ENCODE measurements around the gene GALNT17.

GALNT17 gene

GRCh38 chr7:71470326-71470725, 338.4 kb downstream of the GALNT17 start:
- TF ChIP-seq, protein P1, sequence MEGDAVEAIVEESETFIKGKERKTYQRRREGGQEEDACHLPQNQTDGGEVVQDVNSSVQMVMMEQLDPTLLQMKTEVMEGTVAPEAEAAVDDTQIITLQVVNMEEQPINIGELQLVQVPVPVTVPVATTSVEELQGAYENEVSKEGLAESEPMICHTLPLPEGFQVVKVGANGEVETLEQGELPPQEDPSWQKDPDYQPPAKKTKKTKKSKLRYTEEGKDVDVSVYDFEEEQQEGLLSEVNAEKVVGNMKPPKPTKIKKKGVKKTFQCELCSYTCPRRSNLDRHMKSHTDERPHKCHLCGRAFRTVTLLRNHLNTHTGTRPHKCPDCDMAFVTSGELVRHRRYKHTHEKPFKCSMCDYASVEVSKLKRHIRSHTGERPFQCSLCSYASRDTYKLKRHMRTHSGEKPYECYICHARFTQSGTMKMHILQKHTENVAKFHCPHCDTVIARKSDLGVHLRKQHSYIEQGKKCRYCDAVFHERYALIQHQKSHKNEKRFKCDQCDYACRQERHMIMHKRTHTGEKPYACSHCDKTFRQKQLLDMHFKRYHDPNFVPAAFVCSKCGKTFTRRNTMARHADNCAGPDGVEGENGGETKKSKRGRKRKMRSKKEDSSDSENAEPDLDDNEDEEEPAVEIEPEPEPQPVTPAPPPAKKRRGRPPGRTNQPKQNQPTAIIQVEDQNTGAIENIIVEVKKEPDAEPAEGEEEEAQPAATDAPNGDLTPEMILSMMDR (conservative IDR thresholded peaks at IDR 0.05): no peak
- H3K27ac ChIP-seq: no peak overlapping the region

DNA sequence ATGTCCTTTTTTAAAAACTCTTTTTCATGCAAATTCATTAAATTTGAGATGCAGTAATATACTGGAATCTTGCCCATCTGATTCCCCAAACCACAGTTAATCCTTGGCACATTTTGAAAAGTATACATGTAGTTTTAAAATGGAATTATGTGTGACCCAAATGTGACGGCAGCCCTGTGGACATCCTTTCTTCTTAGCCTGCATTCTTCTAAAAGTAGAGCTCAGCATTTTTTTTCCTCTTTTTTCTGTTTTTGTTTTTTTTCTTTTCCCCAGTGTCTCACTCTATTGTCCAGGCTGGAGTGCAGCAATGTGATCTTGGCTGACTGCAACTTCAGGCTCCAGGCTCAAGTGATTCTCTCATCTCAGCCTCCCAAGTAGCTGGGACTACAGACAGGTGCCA, 338.9 kb downstream of the GALNT17 start:
- H3K27ac ChIP-seq: no peak overlapping the region

GRCh38 chr7:71472962-71473361, 341.0 kb downstream of the GALNT17 start:
- TF ChIP-seq, protein P1 (conservative IDR thresholded peaks at IDR 0.05): no peak
- no peak overlapping the region for H3K27ac ChIP-seq

More for the DNA sequence above, 338.9 kb downstream of the GALNT17 start:
- TF ChIP-seq, protein P1 (conservative IDR thresholded peaks at IDR 0.05): no peak

DNA sequence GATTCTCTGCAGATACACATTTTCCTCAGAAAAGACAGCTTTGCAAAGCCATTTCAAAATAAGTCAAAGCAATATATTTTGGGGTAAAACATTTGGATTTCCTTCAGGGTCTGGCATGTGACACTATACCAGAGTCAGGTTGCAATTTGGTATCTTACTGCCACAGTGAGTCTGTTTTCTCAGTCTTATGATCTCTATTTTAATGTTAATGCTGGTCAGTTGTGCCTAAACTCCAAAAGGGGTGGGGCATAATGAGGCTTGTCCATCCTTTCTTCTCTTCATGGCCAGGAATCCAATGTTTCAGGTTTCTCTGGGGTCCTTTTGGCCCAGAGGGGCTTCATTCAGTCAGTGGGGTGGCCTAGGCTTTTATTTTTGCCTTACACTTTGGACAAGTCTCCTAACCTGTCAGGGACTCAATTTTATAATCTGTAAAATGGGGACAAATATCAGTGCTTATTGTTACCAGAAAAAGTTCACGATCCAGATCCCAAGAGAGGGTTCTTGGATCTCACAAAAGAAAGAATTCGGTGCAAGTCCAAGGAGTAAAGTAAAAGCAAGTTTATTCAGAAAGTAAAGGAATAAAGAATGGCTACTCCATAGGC, 341.5 kb downstream of the GALNT17 start:
- TF ChIP-seq, protein P1 (conservative IDR thresholded peaks at IDR 0.05): no peak
- H3K27ac ChIP-seq: no peak overlapping the region

- H3K27ac ChIP-seq: no peak overlapping the region
- TF ChIP-seq, protein P1 (conservative IDR thresholded peaks at IDR 0.05): no peak
Measured at GRCh38 chr7:71477441-71477840, 345.5 kb downstream of the GALNT17 start.

DNA sequence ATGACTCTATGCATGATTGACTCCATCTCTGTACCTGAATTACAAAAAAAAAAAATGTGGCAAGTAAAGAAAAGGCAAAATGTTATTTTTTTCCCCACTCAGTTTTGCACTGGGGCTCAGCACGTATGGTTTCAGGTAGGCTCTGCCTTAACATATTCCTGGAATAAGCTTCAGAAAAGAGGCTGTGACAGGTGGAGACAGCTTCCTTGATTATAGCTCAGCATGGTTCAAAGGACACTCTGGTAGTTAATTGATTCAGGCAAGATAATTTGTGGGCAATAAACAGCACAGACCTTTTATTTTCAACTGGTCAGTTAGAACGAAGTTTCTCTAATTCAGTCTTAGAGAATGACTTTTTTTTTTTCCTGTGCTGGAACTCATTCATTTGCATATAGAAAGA, 347.3 kb downstream of the GALNT17 start:
- H3K27ac ChIP-seq: no peak overlapping the region
- TF ChIP-seq, protein P1 (conservative IDR thresholded peaks at IDR 0.05): no peak

- TF ChIP-seq, protein P1 (conservative IDR thresholded peaks at IDR 0.05): no peak
- no peak overlapping the region for H3K27ac ChIP-seq
Measured at GRCh38 chr7:71480791-71481190, 348.8 kb downstream of the GALNT17 start.
